ENCODE measurements around the gene HHATL.

The HHATL gene

DNA sequence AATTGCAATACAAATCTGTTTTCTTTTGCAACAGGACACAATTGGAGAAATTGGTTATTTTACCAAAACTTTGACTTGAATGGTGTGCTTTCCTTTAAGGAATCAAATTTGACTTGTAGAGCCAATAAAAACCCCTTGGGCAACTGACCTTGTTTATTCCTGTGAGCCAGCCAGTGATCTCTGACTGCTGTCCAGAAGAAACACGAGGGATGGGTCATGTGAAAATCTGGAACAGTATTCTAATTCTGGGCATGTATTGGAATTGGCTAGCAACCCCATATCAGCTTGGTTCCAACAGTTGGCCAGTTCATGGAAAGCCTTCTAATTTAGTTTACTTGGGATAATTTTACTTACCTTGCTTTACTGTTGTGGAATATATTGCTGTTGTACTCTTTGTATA, 19.1 kb upstream of the HHATL start:
- H3K27ac ChIP-seq, result no peak overlapping the region
- no peak overlapping the region for H3K4me3 ChIP-seq
- H3K36me3 ChIP-seq (ENCODE audit: insufficient read depth, low read length), result no peaks in the 10 kb centered on the region
- TF ChIP-seq POLR2AphosphoS5 (IDR thresholded peaks at IDR 0.05; ENCODE audit: borderline replicate concordance, low read depth, low read length), result no peak
- no peak for TF ChIP-seq FOXP2 (optimal IDR thresholded peaks at IDR 0.05; ENCODE audit: control extremely low read depth, extremely low read length, insufficient read depth)
- TF ChIP-seq EZH2 (IDR thresholded peaks at IDR 0.05), result no peak
- no peak overlapping the region for H3K9ac ChIP-seq (ENCODE audit: insufficient read length)
- H3K9me3 ChIP-seq (ENCODE audit: low read depth, low read length), result no peaks in the 10 kb centered on the region
- DNase-seq (ENCODE audit: low read depth, low spot score), result no peak

DNA sequence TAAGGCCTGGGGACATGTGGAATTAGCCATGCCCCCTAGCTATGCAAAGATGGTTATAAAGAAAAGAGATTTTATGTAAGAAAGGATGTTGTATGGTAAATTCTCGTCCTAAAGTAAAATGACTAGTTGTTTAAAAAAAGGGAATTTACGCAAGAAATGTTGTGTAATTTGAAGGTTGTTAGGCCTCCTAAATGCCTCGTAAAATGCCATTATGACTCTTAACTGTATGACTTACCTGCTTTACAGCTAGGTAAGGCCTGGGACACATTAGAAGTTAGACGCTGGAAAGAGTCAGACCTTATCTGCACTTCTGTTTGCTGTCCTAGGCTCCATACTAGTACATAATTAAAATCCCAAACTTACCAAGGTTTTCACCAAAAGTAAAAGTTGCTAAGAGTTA, 17.5 kb upstream of the HHATL start:
- Histone ChIP-seq H3K27ac (no peak overlapping the region), H3K4me3 (no peak overlapping the region), H3K9ac (ENCODE audit: insufficient read length) (no peak overlapping the region), H3K9me3 (ENCODE audit: low read depth, low read length) (no peaks in the 10 kb centered on the region), H3K36me3 (ENCODE audit: insufficient read depth, low read length) (no peaks in the 10 kb centered on the region)
- DNase-seq (ENCODE audit: low read depth, low spot score), result no peak
- TF ChIP-seq POLR2AphosphoS5 (IDR thresholded peaks at IDR 0.05; ENCODE audit: borderline replicate concordance, low read depth, low read length) (no peak), FOXP2 (optimal IDR thresholded peaks at IDR 0.05; ENCODE audit: control extremely low read depth, extremely low read length, insufficient read depth) (no peak), EZH2 (IDR thresholded peaks at IDR 0.05) (no peak)

DNA sequence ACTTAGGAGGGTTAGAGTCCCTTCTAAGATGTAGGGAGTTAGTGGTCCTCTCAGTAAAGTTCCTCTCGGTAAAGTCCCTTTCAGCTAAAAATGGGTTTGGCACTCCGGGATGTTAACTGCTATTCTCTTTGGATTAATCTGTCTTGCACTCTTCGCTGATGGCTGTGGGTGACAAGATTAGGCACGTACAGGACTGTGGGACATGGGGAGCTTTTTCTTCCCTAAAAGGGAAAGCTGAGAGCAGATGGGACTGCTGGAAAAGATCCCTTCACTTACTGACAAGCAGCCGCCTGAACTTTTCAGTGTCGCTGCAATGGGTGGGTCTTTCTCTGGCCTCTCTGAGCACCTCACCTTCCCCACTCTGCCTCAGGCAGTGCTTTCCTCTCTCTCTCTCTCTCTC, 16.4 kb upstream of the HHATL start:
- no peak for DNase-seq (ENCODE audit: low read depth, low spot score)
- TF ChIP-seq FOXP2 (optimal IDR thresholded peaks at IDR 0.05; ENCODE audit: control extremely low read depth, extremely low read length, insufficient read depth) (no peak), EZH2 (IDR thresholded peaks at IDR 0.05) (no peak), POLR2AphosphoS5 (IDR thresholded peaks at IDR 0.05; ENCODE audit: borderline replicate concordance, low read depth, low read length) (no peak)
- Histone ChIP-seq H3K4me3 (no peak overlapping the region), H3K9ac (ENCODE audit: insufficient read length) (no peak overlapping the region), H3K27ac (no peak overlapping the region), H3K9me3 (ENCODE audit: low read depth, low read length) (no peaks in the 10 kb centered on the region), H3K36me3 (ENCODE audit: insufficient read depth, low read length) (no peaks in the 10 kb centered on the region)

DNA sequence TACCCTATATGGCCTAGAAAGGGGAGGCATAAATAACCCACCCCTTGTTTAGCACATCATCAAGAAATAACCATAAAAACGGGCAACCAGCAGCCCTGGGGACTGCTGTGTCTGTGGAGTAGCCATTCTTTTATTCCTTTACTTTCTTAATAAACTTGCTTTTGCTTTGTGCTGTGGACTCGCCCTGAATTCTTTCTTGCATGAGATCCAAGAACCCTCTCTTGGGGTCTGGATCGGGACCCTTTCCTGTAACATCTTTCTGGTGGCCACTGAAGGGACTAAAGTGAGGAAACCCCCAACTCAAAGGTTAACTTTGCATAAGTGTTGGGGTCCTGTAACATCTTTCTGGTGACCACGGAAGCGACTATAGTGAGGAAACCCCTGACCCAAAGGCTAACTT, 15.7 kb upstream of the HHATL start:
- TF ChIP-seq FOXP2 (optimal IDR thresholded peaks at IDR 0.05; ENCODE audit: control extremely low read depth, extremely low read length, insufficient read depth), result no peak
- no peak for TF ChIP-seq POLR2AphosphoS5 (IDR thresholded peaks at IDR 0.05; ENCODE audit: borderline replicate concordance, low read depth, low read length)
- TF ChIP-seq EZH2 (IDR thresholded peaks at IDR 0.05), result no peak
- no peak for DNase-seq (ENCODE audit: low read depth, low spot score)
- Histone ChIP-seq H3K9ac (ENCODE audit: insufficient read length) (no peak overlapping the region), H3K4me3 (no peak overlapping the region), H3K27ac (no peak overlapping the region), H3K36me3 (ENCODE audit: insufficient read depth, low read length) (no peaks in the 10 kb centered on the region), H3K9me3 (ENCODE audit: low read depth, low read length) (no peaks in the 10 kb centered on the region)

DNA sequence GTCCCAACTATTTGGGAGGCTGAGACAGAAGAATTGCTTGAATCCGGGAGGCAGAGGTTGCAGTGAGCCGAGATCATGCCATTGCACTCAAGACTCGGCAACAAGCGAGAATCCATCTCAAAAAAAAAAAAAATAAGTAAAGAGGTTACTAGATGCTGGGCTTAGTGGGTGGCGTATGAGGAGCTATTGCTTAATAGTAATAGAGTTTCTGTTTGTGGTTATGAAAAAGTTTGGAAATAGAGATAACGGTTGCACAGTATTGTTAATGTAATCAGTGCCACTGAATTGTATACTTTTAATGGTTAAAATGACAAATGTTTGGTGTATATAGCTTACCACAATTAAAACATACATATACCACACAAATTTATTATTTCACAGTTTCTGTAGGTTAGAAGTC, 14.7 kb upstream of the HHATL start:
- no peak for TF ChIP-seq EZH2 (IDR thresholded peaks at IDR 0.05)
- no peak for TF ChIP-seq FOXP2 (optimal IDR thresholded peaks at IDR 0.05; ENCODE audit: control extremely low read depth, extremely low read length, insufficient read depth)
- no peak for TF ChIP-seq POLR2AphosphoS5 (IDR thresholded peaks at IDR 0.05; ENCODE audit: borderline replicate concordance, low read depth, low read length)
- DNase-seq (ENCODE audit: low read depth, low spot score), result no peak
- no peak overlapping the region for H3K9ac ChIP-seq (ENCODE audit: insufficient read length)
- H3K4me3 ChIP-seq, result no peak overlapping the region
- H3K36me3 ChIP-seq (ENCODE audit: insufficient read depth, low read length), result no peaks in the 10 kb centered on the region
- no peaks in the 10 kb centered on the region for H3K9me3 ChIP-seq (ENCODE audit: low read depth, low read length)
- no peak overlapping the region for H3K27ac ChIP-seq

DNA sequence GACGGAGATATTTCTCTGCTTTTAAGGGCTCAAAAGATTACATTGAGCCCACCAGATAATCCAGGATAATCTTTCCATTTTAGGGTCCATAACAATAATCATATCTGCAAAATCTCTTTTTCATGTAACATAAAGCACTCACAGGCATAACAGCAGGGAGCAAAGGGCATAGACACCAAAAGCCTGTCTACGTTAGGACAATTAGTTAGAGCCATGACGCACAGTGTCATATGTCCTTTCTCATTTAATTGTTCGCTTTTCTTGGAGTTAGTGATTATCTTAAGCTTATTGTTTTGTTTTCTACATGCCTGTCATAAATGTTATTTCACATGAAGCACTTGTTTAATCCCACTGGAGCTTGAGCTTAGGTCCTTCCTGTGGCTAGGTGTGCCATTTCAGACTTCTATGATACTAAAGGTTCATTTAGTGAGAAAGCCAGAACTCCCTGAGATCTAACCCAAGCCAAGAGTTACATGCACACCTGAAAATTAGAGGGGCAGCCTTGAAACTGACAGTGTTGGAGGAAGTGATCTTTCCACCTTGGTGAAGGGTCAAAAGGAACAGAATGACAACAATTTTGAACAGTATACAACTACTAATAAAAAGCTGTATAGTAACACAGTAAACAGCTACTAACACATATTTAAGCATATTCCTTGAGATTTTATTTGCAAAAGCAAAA, 11.7 kb upstream of the HHATL start:
- TF ChIP-seq POLR2AphosphoS5 (IDR thresholded peaks at IDR 0.05; ENCODE audit: borderline replicate concordance, low read depth, low read length) (no peak), FOXP2 (optimal IDR thresholded peaks at IDR 0.05; ENCODE audit: control extremely low read depth, extremely low read length, insufficient read depth) (no peak), EZH2 (IDR thresholded peaks at IDR 0.05) (no peak)
- H3K27ac ChIP-seq, result no peak overlapping the region
- H3K9me3 ChIP-seq (ENCODE audit: low read depth, low read length), result no peaks in the 10 kb centered on the region
- H3K36me3 ChIP-seq (ENCODE audit: insufficient read depth, low read length), result no peaks in the 10 kb centered on the region
- no peak overlapping the region for H3K4me3 ChIP-seq
- no peak overlapping the region for H3K9ac ChIP-seq (ENCODE audit: insufficient read length)
- no peak for DNase-seq (ENCODE audit: low read depth, low spot score)

DNA sequence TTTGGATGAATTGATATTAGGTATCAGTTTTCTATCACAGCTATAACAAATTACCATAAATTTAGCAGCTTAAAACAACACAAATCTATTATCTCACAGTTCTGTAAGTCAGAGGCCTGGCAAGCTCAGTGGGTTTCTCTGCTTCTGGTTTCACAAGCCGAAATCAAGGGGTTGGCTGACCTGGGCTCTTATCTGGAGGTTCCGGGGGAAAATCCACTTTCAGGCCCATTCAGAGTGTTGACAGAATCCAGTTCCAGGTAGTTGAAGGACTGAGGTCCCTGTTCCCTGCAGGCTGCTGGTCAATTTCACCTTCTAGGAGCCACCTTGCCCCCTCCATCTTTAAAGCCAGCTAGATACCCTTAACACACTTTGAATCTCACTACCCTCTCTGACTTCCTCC, 11.1 kb upstream of the HHATL start:
- H3K27ac ChIP-seq, result no peak overlapping the region
- no peak overlapping the region for H3K9ac ChIP-seq (ENCODE audit: insufficient read length)
- TF ChIP-seq EZH2 (IDR thresholded peaks at IDR 0.05), result no peak
- no peak for TF ChIP-seq POLR2AphosphoS5 (IDR thresholded peaks at IDR 0.05; ENCODE audit: borderline replicate concordance, low read depth, low read length)
- no peak for TF ChIP-seq FOXP2 (optimal IDR thresholded peaks at IDR 0.05; ENCODE audit: control extremely low read depth, extremely low read length, insufficient read depth)

DNA sequence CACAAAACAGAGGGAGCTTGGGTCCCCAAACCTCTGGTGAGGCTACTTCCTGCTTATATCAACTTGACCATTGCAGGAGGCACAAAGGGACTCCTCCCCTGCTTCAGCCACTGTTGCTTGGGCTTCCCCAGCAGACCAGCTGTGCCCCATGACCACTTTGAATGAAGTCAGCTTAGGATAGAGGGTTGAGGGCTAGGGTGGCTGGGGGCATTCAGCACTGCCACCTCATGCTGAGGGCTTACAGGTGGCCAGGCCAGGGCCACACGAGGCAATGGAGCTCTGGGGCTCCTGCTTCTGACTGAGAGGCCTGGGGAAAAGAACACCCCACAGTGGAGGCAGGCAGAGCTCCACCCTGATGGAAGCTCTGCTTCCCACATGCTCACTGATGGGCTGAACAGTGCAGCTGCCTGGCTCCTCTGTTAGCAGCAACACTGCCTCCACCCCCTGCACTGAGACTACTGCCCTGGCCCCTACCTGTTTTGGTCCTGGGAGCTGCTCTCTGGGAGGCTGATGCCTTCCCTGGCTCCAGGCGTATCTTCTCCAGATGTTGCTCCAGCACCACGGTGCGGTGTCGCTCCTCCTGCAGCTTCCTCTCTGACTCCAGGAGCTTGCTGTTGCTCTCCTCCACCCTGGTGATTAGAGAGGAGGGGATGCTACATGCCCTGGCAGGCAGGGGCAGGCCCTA, 10.2 kb upstream of the HHATL start:
- H3K9me3 ChIP-seq (ENCODE audit: low read depth, low read length), result no peaks in the 10 kb centered on the region
- no peak for TF ChIP-seq POLR2AphosphoS5 (IDR thresholded peaks at IDR 0.05; ENCODE audit: borderline replicate concordance, low read depth, low read length)
- TF ChIP-seq EZH2 (IDR thresholded peaks at IDR 0.05), result no peak
- TF ChIP-seq FOXP2 (optimal IDR thresholded peaks at IDR 0.05; ENCODE audit: control extremely low read depth, extremely low read length, insufficient read depth), result no peak
- no peak for DNase-seq (ENCODE audit: low read depth, low spot score)
- no peak overlapping the region for H3K4me3 ChIP-seq
- H3K9ac ChIP-seq (ENCODE audit: insufficient read length), result no peak overlapping the region
- no peak overlapping the region for H3K27ac ChIP-seq
- no peaks in the 10 kb centered on the region for H3K36me3 ChIP-seq (ENCODE audit: insufficient read depth, low read length)

More for the DNA sequence above, 11.1 kb upstream of the HHATL start:
- DNase-seq (ENCODE audit: low read depth, low spot score), result no peak
- Histone ChIP-seq H3K36me3 (ENCODE audit: insufficient read depth, low read length) (no peaks in the 10 kb centered on the region), H3K9me3 (ENCODE audit: low read depth, low read length) (no peaks in the 10 kb centered on the region), H3K4me3 (no peak overlapping the region)
